ENCODE data around the gene USP32.
"Not testable (repeated sequence)": the region's sequence is repeated elsewhere in the genome, so short reads cannot be mapped to it uniquely, and the experiment has no call there.

USP32 gene

GRCh38 chr17:60335289-60335688 lies 56.6 kb downstream of the USP32 start:
- DNase-seq (ENCODE audit: low read depth): no peak
- TF ChIP-seq, protein P1, sequence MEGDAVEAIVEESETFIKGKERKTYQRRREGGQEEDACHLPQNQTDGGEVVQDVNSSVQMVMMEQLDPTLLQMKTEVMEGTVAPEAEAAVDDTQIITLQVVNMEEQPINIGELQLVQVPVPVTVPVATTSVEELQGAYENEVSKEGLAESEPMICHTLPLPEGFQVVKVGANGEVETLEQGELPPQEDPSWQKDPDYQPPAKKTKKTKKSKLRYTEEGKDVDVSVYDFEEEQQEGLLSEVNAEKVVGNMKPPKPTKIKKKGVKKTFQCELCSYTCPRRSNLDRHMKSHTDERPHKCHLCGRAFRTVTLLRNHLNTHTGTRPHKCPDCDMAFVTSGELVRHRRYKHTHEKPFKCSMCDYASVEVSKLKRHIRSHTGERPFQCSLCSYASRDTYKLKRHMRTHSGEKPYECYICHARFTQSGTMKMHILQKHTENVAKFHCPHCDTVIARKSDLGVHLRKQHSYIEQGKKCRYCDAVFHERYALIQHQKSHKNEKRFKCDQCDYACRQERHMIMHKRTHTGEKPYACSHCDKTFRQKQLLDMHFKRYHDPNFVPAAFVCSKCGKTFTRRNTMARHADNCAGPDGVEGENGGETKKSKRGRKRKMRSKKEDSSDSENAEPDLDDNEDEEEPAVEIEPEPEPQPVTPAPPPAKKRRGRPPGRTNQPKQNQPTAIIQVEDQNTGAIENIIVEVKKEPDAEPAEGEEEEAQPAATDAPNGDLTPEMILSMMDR (IDR thresholded peaks at IDR 0.05; ENCODE audit: insufficient read depth, low read depth, low read length, missing control alignments): no peak
- H3K4me3 ChIP-seq (ENCODE audit: low read length): no peak overlapping the region

- no peak for DNase-seq (ENCODE audit: low read depth)
- TF ChIP-seq, protein P1 (IDR thresholded peaks at IDR 0.05; ENCODE audit: insufficient read depth, low read depth, low read length, missing control alignments): no peak
- no peak overlapping the region for H3K4me3 ChIP-seq (ENCODE audit: low read length)
Measured at GRCh38 chr17:60333628-60334031, 58.3 kb downstream of the USP32 start.

DNA sequence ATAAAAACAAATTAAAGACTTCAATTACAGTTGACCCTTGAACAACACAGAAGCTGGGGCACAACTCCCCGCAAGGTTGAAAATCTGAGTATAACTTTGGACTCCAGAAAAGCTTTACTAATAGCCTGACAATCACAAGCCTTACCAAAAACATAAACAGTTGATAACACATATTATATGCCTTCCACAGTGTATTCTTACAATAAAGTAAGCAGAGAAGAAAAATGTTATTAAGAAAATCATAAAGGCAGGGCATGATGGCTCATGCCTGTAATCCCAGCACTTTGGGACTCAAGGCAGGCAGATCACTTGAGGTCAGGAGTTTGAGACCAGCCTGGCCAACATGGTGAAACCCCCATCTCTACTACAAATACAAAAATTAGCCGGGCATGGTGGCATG lies 58.9 kb downstream of the USP32 start:
- not testable (repeated sequence) for DNase-seq (ENCODE audit: low read depth); H3K4me3 ChIP-seq (ENCODE audit: low read length)

DNA sequence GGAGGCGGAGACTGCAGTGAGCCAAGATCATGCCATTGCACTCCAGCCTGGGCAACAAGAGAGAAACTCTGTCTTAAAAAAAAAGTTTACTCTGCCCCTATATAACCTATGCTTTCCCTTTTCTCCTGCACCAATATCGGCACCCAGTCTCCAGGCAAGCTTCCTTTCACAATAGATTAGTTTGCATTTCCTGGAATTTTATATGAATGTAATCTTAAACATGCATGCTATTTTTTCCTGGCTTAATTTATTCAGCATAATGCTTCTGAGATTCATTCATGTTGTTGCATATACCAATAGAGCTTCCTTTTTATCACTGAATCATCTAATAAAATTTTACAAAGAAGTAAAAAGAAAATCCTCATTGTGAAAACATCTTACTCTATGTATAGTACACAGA lies 59.4 kb downstream of the USP32 start:
- no peak for DNase-seq (ENCODE audit: low read depth)
- TF ChIP-seq, protein P1 (IDR thresholded peaks at IDR 0.05; ENCODE audit: insufficient read depth, low read depth, low read length, missing control alignments): no peak
- H3K4me3 ChIP-seq (ENCODE audit: low read length): no peak overlapping the region

DNA sequence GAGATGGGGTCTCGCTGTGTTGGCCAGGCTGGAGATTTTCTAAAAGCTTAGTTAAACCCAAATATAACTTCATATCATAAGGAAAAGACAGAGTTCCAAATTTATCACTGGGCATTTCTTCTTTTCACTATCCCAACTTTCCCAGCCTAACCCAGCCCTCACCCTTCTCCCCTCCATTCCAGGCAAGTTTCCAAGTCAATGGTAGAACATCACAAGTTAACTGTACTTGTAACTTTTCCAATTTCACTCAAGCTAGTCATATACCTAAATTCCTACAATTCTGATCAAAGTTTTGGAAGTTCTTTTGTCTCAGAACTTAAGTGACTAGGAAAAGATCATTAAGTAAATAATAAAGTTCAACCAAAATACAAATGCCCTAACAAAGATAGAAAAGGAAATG lies 61.2 kb downstream of the USP32 start:
- no peak overlapping the region for H3K4me3 ChIP-seq (ENCODE audit: low read length)
- DNase-seq (ENCODE audit: low read depth): no peak
- TF ChIP-seq, protein P1 (IDR thresholded peaks at IDR 0.05; ENCODE audit: insufficient read depth, low read depth, low read length, missing control alignments): no peak

- no peak overlapping the region for H3K4me3 ChIP-seq (ENCODE audit: low read length)
- DNase-seq (ENCODE audit: low read depth): no peak
- TF ChIP-seq, protein P1 (IDR thresholded peaks at IDR 0.05; ENCODE audit: insufficient read depth, low read depth, low read length, missing control alignments): no peak
Measured at GRCh38 chr17:60328679-60329078, 63.3 kb downstream of the USP32 start.

DNA sequence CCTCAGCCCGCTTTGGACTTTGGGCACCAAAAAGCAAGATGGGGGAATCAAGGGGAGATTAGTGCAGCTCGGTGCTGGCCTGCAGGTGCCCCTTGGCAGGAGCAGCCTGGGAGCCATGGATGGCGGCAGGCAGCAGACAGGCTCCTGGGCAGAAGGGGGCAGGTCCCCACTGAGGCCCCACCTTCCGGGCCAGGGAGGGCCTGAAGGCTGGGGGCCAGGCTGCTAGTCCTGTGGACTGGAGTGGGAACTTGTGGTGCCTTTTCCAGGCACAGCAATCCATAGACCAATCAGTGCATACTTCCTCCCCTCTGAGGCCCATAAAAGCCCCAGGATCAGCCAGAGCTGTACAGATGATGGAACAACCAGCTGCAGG lies 64.0 kb downstream of the USP32 start:
- DNase-seq (ENCODE audit: low read depth): no peak
- no peak overlapping the region for H3K4me3 ChIP-seq (ENCODE audit: low read length)
- TF ChIP-seq, protein P1 (IDR thresholded peaks at IDR 0.05; ENCODE audit: insufficient read depth, low read depth, low read length, missing control alignments): no peak
